OCI-LY7 (cell line): ENCODE measurements around the gene GMPS. TPM values are rescaled to one million over a fixed set of nuclear protein-coding genes. Genes with fewer than 3 reads are reported as not detected.

Experiments used
- BruUV-seq: library from RNA; stranded (reverse); fragments of 400-500 nt; replicated peaks from 2 replicates; lab custom pipeline; 2021; lab: Mats Ljungman, UMichigan
- CTCF ChIA-PET: fragments of 300-600 bp; sonication (Branson Sonifier 250); formaldehyde crosslinking; loops from one replicate; lab custom pipeline; 2022; ENCODE audit warnings: antibody characterized with exemption; ENCODE audit not compliant: unreplicated experiment; lab: Charles Lee
- POLR2A ChIA-PET: fragments of 300-600 bp; sonication (Branson Sonifier 250); formaldehyde crosslinking; loops from one replicate; lab custom pipeline; 2022; ENCODE audit warnings: antibody characterized with exemption; lab: Charles Lee
- DNase-seq: peaks from one replicate; pipeline ENCODE4 v3.0.0-alpha.2; 2015; ENCODE audit warnings: low spot score
- H2AFZ ChIP-seq: fragments of 200-600 bp; sonication (generic), shearing (Covaris generic); 2 replicates; pipeline ENCODE4 v1.6.1; 2014; ENCODE audit warnings: mild to moderate bottlenecking, antibody characterized with exemption, low read length, moderate library complexity
- H3K27ac ChIP-seq: fragments of 200-600 bp; sonication (generic); 2 replicates; pipeline ENCODE4 v1.5.1; 2014; ENCODE audit warnings: mixed run types, low read depth, mild to moderate bottlenecking, moderate library complexity, low read length, inconsistent platforms; ENCODE audit not compliant: poor library complexity, severe bottlenecking
- H3K36me3 ChIP-seq: fragments of 200-600 bp; sonication (generic); 2 replicates; pipeline ENCODE4 v1.6.1; 2014; ENCODE audit warnings: mild to moderate bottlenecking, antibody characterized with exemption, low read length, moderate library complexity, mixed read lengths; ENCODE audit not compliant: insufficient read depth
- H3K4me1 ChIP-seq: fragments of 200-600 bp; sonication (generic); 2 replicates; pipeline ENCODE4 v1.5.1; 2014; ENCODE audit warnings: mild to moderate bottlenecking, low read length; ENCODE audit not compliant: insufficient read depth, poor library complexity, severe bottlenecking
- H3K4me2 ChIP-seq: fragments of 200-600 bp; sonication (generic); 2 replicates; pipeline ENCODE4 v1.6.1; 2014; ENCODE audit warnings: mild to moderate bottlenecking, low read length
- H3K4me3 ChIP-seq: fragments of 200-600 bp; sonication (generic); 2 replicates; pipeline ENCODE4 v1.5.1; 2014; ENCODE audit warnings: mild to moderate bottlenecking, low read depth, low read length; ENCODE audit not compliant: poor library complexity, severe bottlenecking
- H3K79me2 ChIP-seq: fragments of 200-600 bp; sonication (generic); 2 replicates; pipeline ENCODE4 v1.6.1; 2016; ENCODE audit warnings: low read depth, mild to moderate bottlenecking, low read length, moderate library complexity, mixed read lengths; ENCODE audit not compliant: insufficient read depth
- H3K9me2 ChIP-seq: fragments of 200-600 bp; sonication (generic); 2 replicates; pipeline ENCODE4 v1.6.1; 2016; ENCODE audit warnings: mild to moderate bottlenecking, low read length, mixed read lengths; ENCODE audit not compliant: insufficient read depth
- H3K9me3 ChIP-seq: fragments of 200-600 bp; sonication (generic); 2 replicates; pipeline ENCODE4 v1.6.1; 2014; ENCODE audit warnings: mild to moderate bottlenecking, mixed run types, low read length, mixed read lengths
- H4K20me1 ChIP-seq: fragments of 200-600 bp; sonication (generic); 2 replicates; pipeline ENCODE4 v1.6.1; 2014; ENCODE audit warnings: mild to moderate bottlenecking, antibody characterized with exemption, low read length, moderate library complexity, mixed read lengths; ENCODE audit not compliant: insufficient read depth
- CTCF ChIP-seq: fragments of 200-600 bp; sonication (generic); conservative IDR thresholded peaks from 2 replicates; pipeline ENCODE4 v1.5.1; 2014; ENCODE audit warnings: mild to moderate bottlenecking, antibody characterized with exemption, low read length, moderate library complexity, mixed read lengths
- EZH2phosphoT487 ChIP-seq: fragments of 200-600 bp; sonication (generic); IDR thresholded peaks from 2 replicates; pipeline ENCODE4 v1.6.1; 2018; ENCODE audit warnings: low read depth, borderline replicate concordance, mild to moderate bottlenecking, mixed run types, antibody characterized with exemption, low read length, moderate library complexity, mixed read lengths
- intact Hi-C: fragments of 100-400 bp; cut with micrococcal nuclease; formaldehyde crosslinking; loops from one replicate; pipeline ENCODE4 v1.10.0; 2022; ENCODE audit not compliant: unreplicated experiment
- total RNA-seq, 2 experiments: library from RNA; depleted of rRNA in 1 of 2; stranded (reverse); fragments of >200 nt in 1 of 2; shearing (Covaris generic) in 1 of 2; gene quantifications; 2 replicates each; pipeline ENCODE4 v1.2.3, GENCODE V29; 2014 to 2022

Gene GMPS
- total RNA-seq, 2 experiments from 2014 or later, result 37.6 to 116 TPM

- Histone ChIP-seq H3K4me1 (no peaks in the 10 kb centered on the region), H4K20me1 (no peaks in the 10 kb centered on the region), H3K4me3 (no peak overlapping the region), H3K9me2 (no peaks in the 10 kb centered on the region), H2AFZ (no peak overlapping the region), H3K9me3 (no peaks in the 10 kb centered on the region), H3K79me2 (no peaks in the 10 kb centered on the region), H3K4me2 (no peak overlapping the region), H3K27ac (no peak overlapping the region), H3K36me3 (peaks cover 89% of the 10 kb centered on the region)
- no peak for TF ChIP-seq CTCF
- TF ChIP-seq EZH2phosphoT487, result no peak
- DNase-seq, result no peak
- CTCF ChIA-PET, result no interaction called here
- POLR2A ChIA-PET, result interaction anchor here (0.9 to 1.5 kb wide), 3 partner anchors 9 to 32 kb away, joined by 3 to 4 read pairs (median 4); no protein-coding TSS in a partner anchor
- no TSS peak for BruUV-seq
- intact Hi-C loops, result no loop called here
These were observed 51.0 kb downstream of the GMPS start for GRCh38 chr3:155921486-155921885.

DNA sequence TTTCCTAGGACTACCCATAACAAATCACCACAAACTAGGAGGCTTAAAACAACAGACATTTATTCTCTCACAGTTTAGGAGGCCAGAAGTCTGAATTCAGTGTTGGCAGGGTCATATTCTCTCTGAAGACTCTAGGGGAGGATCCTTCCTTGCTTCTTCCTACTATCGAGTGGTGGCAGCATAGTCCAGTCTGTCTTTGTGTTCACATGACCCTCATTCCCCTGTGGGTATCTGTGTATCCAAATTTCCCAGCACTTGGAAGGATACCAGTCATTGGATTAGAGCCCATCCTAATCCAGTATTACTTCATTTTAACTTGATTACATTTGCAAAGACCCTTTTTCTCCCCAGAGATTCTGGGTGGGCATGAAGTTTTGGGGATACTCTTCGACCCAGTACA, 63.8 kb downstream of the GMPS start:
- POLR2A ChIA-PET, result no interaction called here
- H3K4me2 ChIP-seq, result no peak overlapping the region
- peaks cover 84% of the 10 kb centered on the region for H3K36me3 ChIP-seq
- no peaks in the 10 kb centered on the region for H4K20me1 ChIP-seq
- no peaks in the 10 kb centered on the region for H3K79me2 ChIP-seq
- no peaks in the 10 kb centered on the region for H3K4me1 ChIP-seq
- intact Hi-C loops, result no loop called here
- H2AFZ ChIP-seq, result no peak overlapping the region
- H3K9me2 ChIP-seq, result no peaks in the 10 kb centered on the region
- no peak overlapping the region for H3K4me3 ChIP-seq
- H3K9me3 ChIP-seq, result no peaks in the 10 kb centered on the region
- no TSS peak for BruUV-seq
- CTCF ChIA-PET, result no interaction called here
- TF ChIP-seq EZH2phosphoT487 (no peak), CTCF (no peak)
- H3K27ac ChIP-seq, result no peak overlapping the region
- no peak for DNase-seq

DNA sequence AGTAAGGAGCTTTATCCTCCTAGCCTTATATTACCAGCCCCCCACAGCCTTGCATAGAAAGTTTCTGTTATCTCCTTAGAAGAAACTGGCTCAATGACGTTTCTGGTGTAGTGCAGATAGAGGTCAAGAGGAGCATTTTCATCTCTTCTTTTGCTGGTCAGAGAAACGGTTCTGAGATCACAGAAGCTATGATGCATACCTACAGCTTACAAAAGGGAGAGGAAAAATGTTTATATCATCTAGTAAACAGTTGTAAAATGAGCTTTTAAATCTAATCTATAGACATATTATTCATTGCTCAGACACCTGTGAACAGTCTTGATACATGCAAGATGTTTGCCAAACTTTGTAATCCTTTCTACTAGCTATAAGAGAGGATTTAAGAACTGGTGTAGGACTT, 68.0 kb downstream of the GMPS start:
- H3K9me3 ChIP-seq, result no peaks in the 10 kb centered on the region
- no peaks in the 10 kb centered on the region for H3K79me2 ChIP-seq
- intact Hi-C loops, result no loop called here
- no peaks in the 10 kb centered on the region for H3K4me1 ChIP-seq
- POLR2A ChIA-PET, result interaction anchor here (0.6 to 1.6 kb wide), 6 partner anchors 10 to 543 kb away, joined by 3 to 6 read pairs (median 4); no protein-coding TSS in a partner anchor
- no TSS peak for BruUV-seq
- CTCF ChIA-PET, result no interaction called here
- H3K9me2 ChIP-seq, result no peaks in the 10 kb centered on the region
- H2AFZ ChIP-seq, result no peak overlapping the region
- TF ChIP-seq CTCF, result no peak
- TF ChIP-seq EZH2phosphoT487, result no peak
- no peak overlapping the region for H3K4me2 ChIP-seq
- no peak overlapping the region for H3K4me3 ChIP-seq
- DNase-seq, result no peak
- peaks cover 89% of the 10 kb centered on the region for H3K36me3 ChIP-seq
- H3K27ac ChIP-seq, result no peak overlapping the region
- no peaks in the 10 kb centered on the region for H4K20me1 ChIP-seq
